ENCODE measurements around the gene ZC3H18. TPM values are rescaled to one million over a fixed set of nuclear protein-coding genes. Genes with fewer than 3 reads are reported as not detected.

Gene ZC3H18
- total RNA-seq, 1 experiment from 2014 or later, result 40.5 TPM

- TF ChIP-seq, protein P1, sequence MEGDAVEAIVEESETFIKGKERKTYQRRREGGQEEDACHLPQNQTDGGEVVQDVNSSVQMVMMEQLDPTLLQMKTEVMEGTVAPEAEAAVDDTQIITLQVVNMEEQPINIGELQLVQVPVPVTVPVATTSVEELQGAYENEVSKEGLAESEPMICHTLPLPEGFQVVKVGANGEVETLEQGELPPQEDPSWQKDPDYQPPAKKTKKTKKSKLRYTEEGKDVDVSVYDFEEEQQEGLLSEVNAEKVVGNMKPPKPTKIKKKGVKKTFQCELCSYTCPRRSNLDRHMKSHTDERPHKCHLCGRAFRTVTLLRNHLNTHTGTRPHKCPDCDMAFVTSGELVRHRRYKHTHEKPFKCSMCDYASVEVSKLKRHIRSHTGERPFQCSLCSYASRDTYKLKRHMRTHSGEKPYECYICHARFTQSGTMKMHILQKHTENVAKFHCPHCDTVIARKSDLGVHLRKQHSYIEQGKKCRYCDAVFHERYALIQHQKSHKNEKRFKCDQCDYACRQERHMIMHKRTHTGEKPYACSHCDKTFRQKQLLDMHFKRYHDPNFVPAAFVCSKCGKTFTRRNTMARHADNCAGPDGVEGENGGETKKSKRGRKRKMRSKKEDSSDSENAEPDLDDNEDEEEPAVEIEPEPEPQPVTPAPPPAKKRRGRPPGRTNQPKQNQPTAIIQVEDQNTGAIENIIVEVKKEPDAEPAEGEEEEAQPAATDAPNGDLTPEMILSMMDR (IDR thresholded peaks at IDR 0.05; ENCODE audit: unreplicated experiment), result no peak
- no peak for DNase-seq (ENCODE audit: unreplicated experiment)
- POLR2A ChIA-PET, result no interaction called here
- Mint-ChIP-seq H3K36me3 (ENCODE audit: insufficient read depth, unreplicated experiment) (peaks cover 17% of the 10 kb centered on the region), H3K9me3 (ENCODE audit: unreplicated experiment) (no peaks in the 10 kb centered on the region), H3K27ac (ENCODE audit: low read depth, unreplicated experiment) (no peak overlapping the region), H3K4me3 (ENCODE audit: unreplicated experiment) (no peak overlapping the region), H3K4me1 (ENCODE audit: insufficient read depth, unreplicated experiment) (no peaks in the 10 kb centered on the region), H3K27me3 (ENCODE audit: insufficient read depth, unreplicated experiment) (no peaks in the 10 kb centered on the region)
- CTCF ChIA-PET, result no interaction called here
- no TSS peak for BruUV-seq (replicated peaks)
- intact Hi-C loops (cut with micrococcal nuclease), result no loop called here
These were observed 39.4 kb upstream of the ZC3H18 start for GRCh38 chr16:88530858-88531203.

DNA sequence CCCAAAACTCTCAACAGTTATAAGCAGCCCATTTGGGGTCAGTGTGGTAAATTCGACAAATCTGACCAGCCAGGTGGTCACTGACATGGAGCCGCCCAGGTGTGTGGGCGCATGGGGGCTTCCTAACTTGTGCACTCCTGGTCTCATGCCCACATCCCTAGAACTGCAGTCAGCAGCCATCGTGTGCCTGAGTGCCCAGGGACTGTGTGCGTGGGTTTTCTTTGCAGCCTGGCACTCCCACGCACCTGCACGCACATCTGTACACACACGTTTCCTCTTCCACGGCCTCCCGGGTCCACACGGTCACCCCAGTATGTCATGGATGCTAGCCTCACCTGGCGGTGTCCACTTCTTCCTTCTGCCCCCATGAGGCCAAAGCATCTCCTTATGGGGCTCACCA, 38.9 kb upstream of the ZC3H18 start:
- no TSS peak for BruUV-seq (replicated peaks)
- no peaks in the 10 kb centered on the region for H3K9me3 Mint-ChIP-seq (ENCODE audit: unreplicated experiment)
- H3K4me3 Mint-ChIP-seq (ENCODE audit: unreplicated experiment), result no peak overlapping the region
- peaks cover 21% of the 10 kb centered on the region for H3K36me3 Mint-ChIP-seq (ENCODE audit: insufficient read depth, unreplicated experiment)
- no peak for DNase-seq (ENCODE audit: unreplicated experiment)
- CTCF ChIA-PET, result interaction anchor here (0.6 kb wide), 1 partner anchor 753 kb away, joined by 3 read pairs; no protein-coding TSS in a partner anchor
- intact Hi-C loops (cut with micrococcal nuclease), result no loop called here
- no peaks in the 10 kb centered on the region for H3K27me3 Mint-ChIP-seq (ENCODE audit: insufficient read depth, unreplicated experiment)
- H3K27ac Mint-ChIP-seq (ENCODE audit: low read depth, unreplicated experiment), result no peak overlapping the region
- POLR2A ChIA-PET, result no interaction called here
- TF ChIP-seq, protein P1 (IDR thresholded peaks at IDR 0.05; ENCODE audit: unreplicated experiment), result no peak
- H3K4me1 Mint-ChIP-seq (ENCODE audit: insufficient read depth, unreplicated experiment), result no peaks in the 10 kb centered on the region

DNA sequence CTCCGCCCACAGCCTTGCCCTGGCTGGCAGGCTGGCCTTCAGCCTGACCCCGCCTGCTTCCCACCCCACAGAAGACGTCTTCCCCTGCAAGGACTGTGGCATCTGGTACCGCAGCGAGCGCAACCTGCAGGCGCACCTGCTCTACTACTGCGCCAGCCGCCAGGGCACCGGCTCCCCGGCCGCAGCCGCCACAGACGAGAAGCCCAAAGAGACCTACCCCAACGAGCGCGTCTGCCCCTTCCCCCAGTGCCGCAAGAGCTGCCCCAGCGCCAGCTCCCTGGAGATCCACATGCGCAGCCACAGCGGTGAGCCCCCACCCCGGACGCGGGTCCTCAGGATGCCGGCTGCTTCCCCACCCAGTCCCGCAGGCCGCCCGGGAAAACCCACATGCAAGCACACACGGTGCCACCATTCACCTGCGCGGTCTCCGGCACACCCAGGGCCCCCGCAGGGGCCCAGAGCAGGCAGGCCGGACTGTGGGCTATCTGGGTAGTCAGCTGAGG, 38.2 kb upstream of the ZC3H18 start:
- no peaks in the 10 kb centered on the region for H3K27me3 Mint-ChIP-seq (ENCODE audit: insufficient read depth, unreplicated experiment)
- TF ChIP-seq, protein P1 (IDR thresholded peaks at IDR 0.05; ENCODE audit: unreplicated experiment), result no peak
- no peaks in the 10 kb centered on the region for H3K9me3 Mint-ChIP-seq (ENCODE audit: unreplicated experiment)
- H3K36me3 Mint-ChIP-seq (ENCODE audit: insufficient read depth, unreplicated experiment), result peaks cover 27% of the 10 kb centered on the region
- POLR2A ChIA-PET, result no interaction called here
- no peak overlapping the region for H3K27ac Mint-ChIP-seq (ENCODE audit: low read depth, unreplicated experiment)
- CTCF ChIA-PET, result interaction anchor here (0.6 to 0.7 kb wide), 3 partner anchors 27 to 753 kb away, joined by 3 read pairs; partner anchors contain the start of gene ZC3H18
- no TSS peak for BruUV-seq (replicated peaks)
- peak overlapping the region; percentile 31 for H3K4me3 Mint-ChIP-seq (ENCODE audit: unreplicated experiment)
- intact Hi-C loops (cut with micrococcal nuclease), result no loop called here
- H3K4me1 Mint-ChIP-seq (ENCODE audit: insufficient read depth, unreplicated experiment), result no peaks in the 10 kb centered on the region
- DNase-seq (ENCODE audit: unreplicated experiment), result no peak

- intact Hi-C loops (cut with micrococcal nuclease), result no loop called here
- Mint-ChIP-seq H3K36me3 (ENCODE audit: insufficient read depth, unreplicated experiment) (peaks cover 27% of the 10 kb centered on the region), H3K4me1 (ENCODE audit: insufficient read depth, unreplicated experiment) (no peaks in the 10 kb centered on the region), H3K27me3 (ENCODE audit: insufficient read depth, unreplicated experiment) (no peaks in the 10 kb centered on the region), H3K9me3 (ENCODE audit: unreplicated experiment) (no peaks in the 10 kb centered on the region), H3K4me3 (ENCODE audit: unreplicated experiment) (peak overlapping the region; percentile 31), H3K27ac (ENCODE audit: low read depth, unreplicated experiment) (no peak overlapping the region)
- DNase-seq (ENCODE audit: unreplicated experiment), result no peak
- TF ChIP-seq, protein P1 (IDR thresholded peaks at IDR 0.05; ENCODE audit: unreplicated experiment), result no peak
- POLR2A ChIA-PET, result no interaction called here
- CTCF ChIA-PET, result interaction anchor here (0.6 to 0.7 kb wide), 3 partner anchors 10 to 38 kb away, joined by 3 to 4 read pairs (median 3); partner anchors contain the start of gene ZC3H18
- BruUV-seq (replicated peaks), result no TSS peak
These were observed 37.6 kb upstream of the ZC3H18 start for GRCh38 chr16:88532434-88533241.

Data from MCF 10A (cell line).